AG09309 (cell line): Measurements from ENCODE around the gene ADAT1.

ENCODE experiments used
- DNase-seq: peaks from one replicate; pipeline ENCODE4 v3.0.0-alpha.2; 2010; ENCODE audit warnings: low read depth
- H3K4me3 ChIP-seq: 2 replicates; pipeline ENCODE4 v1.5.1; 2011; ENCODE audit warnings: mild to moderate bottlenecking, low read depth, low read length, moderate library complexity; ENCODE audit not compliant: control insufficient read depth
- TF ChIP-seq, protein P1 (sequence below): IDR thresholded peaks from 2 replicates; pipeline ENCODE4 v1.5.1; 2011; ENCODE audit warnings: mild to moderate bottlenecking, low read depth, low read length, inconsistent platforms; ENCODE audit not compliant: insufficient read depth, control insufficient read depth; ENCODE audit errors: missing control alignments

The ADAT1 gene

DNA sequence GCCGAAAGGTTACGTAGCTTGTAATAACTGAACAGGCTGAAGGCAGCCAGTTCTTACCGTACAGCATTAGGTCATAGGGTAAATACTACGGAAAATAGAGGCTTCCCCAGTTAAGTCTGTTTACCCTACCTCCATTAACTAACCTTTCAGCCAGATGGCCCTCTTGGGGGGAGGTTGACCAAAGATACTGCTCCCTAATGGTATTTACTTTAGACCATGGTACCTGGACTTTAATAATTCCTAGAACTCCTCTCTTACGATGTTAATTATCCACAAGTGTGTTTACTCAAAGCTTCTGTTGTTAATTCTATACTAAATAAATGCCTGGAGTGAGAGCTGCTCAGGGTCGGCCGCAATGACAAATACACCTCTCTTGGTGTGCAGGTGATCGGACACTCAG lies 9.8 kb upstream of the ADAT1 start:
- H3K4me3 ChIP-seq = no peak overlapping the region
- no peak for DNase-seq
- TF ChIP-seq, protein P1, sequence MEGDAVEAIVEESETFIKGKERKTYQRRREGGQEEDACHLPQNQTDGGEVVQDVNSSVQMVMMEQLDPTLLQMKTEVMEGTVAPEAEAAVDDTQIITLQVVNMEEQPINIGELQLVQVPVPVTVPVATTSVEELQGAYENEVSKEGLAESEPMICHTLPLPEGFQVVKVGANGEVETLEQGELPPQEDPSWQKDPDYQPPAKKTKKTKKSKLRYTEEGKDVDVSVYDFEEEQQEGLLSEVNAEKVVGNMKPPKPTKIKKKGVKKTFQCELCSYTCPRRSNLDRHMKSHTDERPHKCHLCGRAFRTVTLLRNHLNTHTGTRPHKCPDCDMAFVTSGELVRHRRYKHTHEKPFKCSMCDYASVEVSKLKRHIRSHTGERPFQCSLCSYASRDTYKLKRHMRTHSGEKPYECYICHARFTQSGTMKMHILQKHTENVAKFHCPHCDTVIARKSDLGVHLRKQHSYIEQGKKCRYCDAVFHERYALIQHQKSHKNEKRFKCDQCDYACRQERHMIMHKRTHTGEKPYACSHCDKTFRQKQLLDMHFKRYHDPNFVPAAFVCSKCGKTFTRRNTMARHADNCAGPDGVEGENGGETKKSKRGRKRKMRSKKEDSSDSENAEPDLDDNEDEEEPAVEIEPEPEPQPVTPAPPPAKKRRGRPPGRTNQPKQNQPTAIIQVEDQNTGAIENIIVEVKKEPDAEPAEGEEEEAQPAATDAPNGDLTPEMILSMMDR = no peak

DNA sequence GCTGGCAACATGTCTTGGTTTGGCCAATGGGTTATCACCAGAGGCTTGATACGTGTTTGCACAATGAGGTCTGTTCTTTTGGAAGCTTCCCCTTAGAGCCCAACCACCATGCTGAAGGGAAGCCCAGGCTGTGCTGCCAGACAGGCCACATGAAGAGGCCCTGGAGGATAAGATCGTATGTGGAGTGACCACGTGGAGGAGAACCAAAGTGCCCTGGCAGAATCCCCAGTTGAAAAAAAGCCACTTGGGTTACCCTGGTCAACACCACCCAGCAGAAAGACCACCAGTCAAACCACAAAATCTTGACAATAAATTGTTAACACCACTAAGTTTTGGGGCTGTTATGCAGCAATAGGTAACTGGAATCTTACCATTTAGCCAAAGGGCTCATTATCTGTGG lies 7.0 kb upstream of the ADAT1 start:
- H3K4me3 ChIP-seq = no peak overlapping the region
- TF ChIP-seq, protein P1 = no peak
- no peak for DNase-seq

DNA sequence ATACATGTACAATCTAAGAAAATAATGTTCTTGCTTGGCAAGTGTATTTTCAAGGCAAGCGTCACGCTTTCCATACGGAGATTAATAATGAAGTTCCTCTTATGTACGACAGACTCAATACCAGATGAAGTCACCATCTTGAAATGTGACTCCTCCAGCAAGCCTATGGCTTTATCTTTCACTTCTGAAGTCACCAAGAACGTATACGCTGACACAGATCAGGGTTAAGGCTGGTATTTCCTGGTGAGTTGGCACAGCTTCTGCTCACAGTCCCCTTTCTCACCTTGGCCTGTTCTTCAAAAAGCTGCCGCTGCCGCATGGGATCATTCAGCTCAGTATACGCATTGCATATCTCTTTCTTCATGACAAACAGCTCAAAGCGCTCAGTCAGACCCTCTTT lies 6.1 kb upstream of the ADAT1 start:
- TF ChIP-seq, protein P1 = no peak
- DNase-seq = no peak
- no peak overlapping the region for H3K4me3 ChIP-seq

DNA sequence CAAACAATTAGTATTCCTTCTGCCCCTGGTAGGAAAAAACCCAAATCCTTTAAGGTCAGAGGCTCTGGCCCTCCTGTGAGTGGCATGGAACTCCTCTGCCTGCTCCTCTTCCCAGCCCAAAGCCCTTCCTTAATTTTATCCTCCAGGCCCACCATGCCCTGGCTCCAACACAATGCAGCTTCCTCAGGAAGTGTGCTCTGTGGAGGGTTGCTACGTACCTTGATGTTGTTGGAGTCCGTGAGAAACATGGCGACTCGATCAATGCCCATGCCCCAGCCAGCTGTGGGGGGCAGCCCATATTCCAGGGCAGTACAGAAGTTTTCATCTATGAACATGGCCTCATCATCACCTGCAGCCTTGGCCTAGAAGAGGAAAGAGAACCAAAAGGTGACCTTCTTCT lies 5.3 kb upstream of the ADAT1 start:
- DNase-seq = no peak
- H3K4me3 ChIP-seq = no peak overlapping the region
- TF ChIP-seq, protein P1 = no peak

DNA sequence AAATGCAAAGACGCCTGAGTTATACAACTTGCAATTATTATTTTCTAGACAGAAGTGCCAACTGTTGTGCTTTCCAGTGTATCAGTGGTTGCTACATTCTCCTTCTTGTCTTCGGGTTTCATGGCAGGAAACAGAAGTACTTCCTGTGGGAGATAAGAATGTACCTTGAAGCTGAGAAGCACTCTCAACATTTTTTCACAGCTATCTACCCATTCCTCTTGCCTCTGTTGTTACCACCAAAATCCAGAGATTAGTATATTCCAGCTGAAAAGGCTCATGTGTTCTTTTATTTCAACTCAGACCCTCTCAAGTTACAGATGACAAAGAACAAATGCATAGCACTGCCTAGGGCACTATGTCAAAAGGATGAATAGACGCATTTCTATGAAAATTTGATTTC lies 4.8 kb upstream of the ADAT1 start:
- DNase-seq = no peak
- TF ChIP-seq, protein P1 = no peak

DNA sequence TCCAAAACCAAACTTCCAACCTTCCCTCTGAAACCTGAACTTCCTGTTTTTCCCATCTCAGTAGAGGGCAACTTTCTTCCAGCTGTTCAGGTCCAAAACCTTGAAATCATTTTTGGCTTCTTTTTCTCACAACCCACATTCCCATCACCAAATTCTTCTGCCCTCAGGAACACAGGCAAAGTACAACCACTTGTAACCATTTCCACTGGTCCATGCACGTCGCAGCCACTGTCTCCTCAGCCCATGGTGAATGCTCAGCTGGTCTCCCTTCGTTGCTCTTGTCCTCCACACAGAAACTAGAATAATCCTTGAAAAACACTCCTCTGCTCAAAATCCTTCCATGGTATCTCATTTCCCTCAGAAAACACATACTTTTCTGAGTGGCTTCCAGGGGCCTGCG lies 3.7 kb upstream of the ADAT1 start:
- no peak overlapping the region for H3K4me3 ChIP-seq
- TF ChIP-seq, protein P1 = no peak
- no peak for DNase-seq

More for the DNA sequence above, 4.8 kb upstream of the ADAT1 start:
- no peak overlapping the region for H3K4me3 ChIP-seq

DNA sequence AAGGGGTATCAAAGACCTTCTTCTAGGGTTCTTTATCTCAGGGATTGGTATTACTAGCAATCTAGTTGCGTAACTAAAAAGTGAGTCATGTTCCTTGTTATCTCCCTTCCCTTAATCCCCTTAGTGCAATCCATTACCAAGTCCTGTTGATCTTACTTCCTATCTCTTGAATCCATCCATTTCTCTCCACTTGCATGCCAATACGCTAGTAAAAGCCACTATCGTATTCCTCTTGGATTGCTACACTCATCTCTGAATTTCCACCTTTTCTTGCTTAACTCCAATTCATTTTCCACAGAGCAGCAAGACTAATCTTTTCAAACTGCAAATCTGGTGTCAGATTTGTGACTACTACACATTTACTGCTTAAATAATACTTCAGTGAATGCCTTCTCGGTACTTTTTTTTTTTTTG lies 1.8 kb upstream of the ADAT1 start:
- TF ChIP-seq, protein P1 = no peak
- DNase-seq = no peak
- H3K4me3 ChIP-seq = no peak overlapping the region
